SU-DHL-6 (cell line): Measurements from ENCODE around the gene CARD9.

Experiments
- H2AFZ ChIP-seq: fragments of 200-600 bp; sonication (generic); 2 replicates; pipeline ENCODE4 v1.6.1; 2014; ENCODE audit warnings: low read depth, mild to moderate bottlenecking, moderate library complexity, mixed read lengths, antibody characterized with exemption, low read length; ENCODE audit not compliant: severe bottlenecking
- H3F3A ChIP-seq: fragments of 200-600 bp; shearing (Covaris generic); 2 replicates; pipeline ENCODE4 v1.6.0; 2016; ENCODE audit warnings: antibody characterized with exemption, mild to moderate bottlenecking; ENCODE audit not compliant: insufficient read depth
- H3K27ac ChIP-seq: fragments of 200-600 bp; sonication (generic); 2 replicates; pipeline ENCODE4 v1.5.1; 2016; ENCODE audit warnings: low read depth, mild to moderate bottlenecking, low read length, moderate library complexity, mixed read lengths
- H3K27me3 ChIP-seq: fragments of 200-600 bp; sonication (generic), shearing (Covaris generic); 2 replicates; pipeline ENCODE4 v1.6.0; 2014; ENCODE audit warnings: mild to moderate bottlenecking, low read length
- H3K36me3 ChIP-seq: fragments of 200-600 bp; sonication (generic); 2 replicates; pipeline ENCODE4 v1.6.1; 2014; ENCODE audit warnings: mild to moderate bottlenecking, low read length, mixed read lengths
- H3K4me2 ChIP-seq: fragments of 300-600, 200-600 bp; shearing (Covaris generic), sonication (generic); 2 replicates; pipeline ENCODE4 v1.6.0; 2014; ENCODE audit warnings: low read length, low read depth, mild to moderate bottlenecking; ENCODE audit not compliant: poor library complexity, severe bottlenecking
- H3K4me3 ChIP-seq: fragments of 200-600 bp; sonication (generic); 2 replicates; pipeline ENCODE4 v1.5.1; 2014; ENCODE audit warnings: antibody characterized with exemption, low read length, mild to moderate bottlenecking, mixed read lengths; ENCODE audit not compliant: insufficient read depth, poor library complexity, severe bottlenecking
- H3K79me2 ChIP-seq: fragments of 200-600 bp; sonication (generic); 2 replicates; pipeline ENCODE4 v1.6.1; 2014; ENCODE audit warnings: mild to moderate bottlenecking, low read length, moderate library complexity; ENCODE audit not compliant: insufficient read depth
- H3K9ac ChIP-seq: fragments of 200-600 bp; sonication (generic); 2 replicates; pipeline ENCODE4 v1.7.0; 2014; ENCODE audit warnings: mild to moderate bottlenecking, low read length
- H3K9me2 ChIP-seq: fragments of 200-600 bp; sonication (generic); replicated peaks from 2 replicates; pipeline ENCODE4 v1.6.1; 2014; ENCODE audit warnings: low read length; ENCODE audit not compliant: insufficient read depth
- H3K9me3 ChIP-seq: fragments of 200-600 bp; sonication (generic); 2 replicates; pipeline ENCODE4 v1.6.1; 2014; ENCODE audit warnings: low read length, mixed read lengths; ENCODE audit not compliant: insufficient read depth
- H4K20me1 ChIP-seq: fragments of 200-600 bp; sonication (generic); 2 replicates; pipeline ENCODE4 v1.6.1; 2014; ENCODE audit warnings: low read depth, mild to moderate bottlenecking, antibody characterized with exemption, low read length, moderate library complexity, mixed read lengths
- EZH2phosphoT487 ChIP-seq: fragments of 200-600 bp; sonication (generic), shearing (Covaris generic); conservative IDR thresholded peaks from 2 replicates; pipeline ENCODE4 v1.6.1; 2018; ENCODE audit warnings: mild to moderate bottlenecking, antibody characterized with exemption, low read length, moderate library complexity, mixed read lengths
- TF ChIP-seq, protein P1 (sequence below): fragments of 200-600 bp; sonication (generic); IDR thresholded peaks from one replicate; pipeline ENCODE4 v1.5.1; 2017; ENCODE audit warnings: antibody characterized with exemption, mild to moderate bottlenecking, low read length, moderate library complexity; ENCODE audit not compliant: insufficient read depth, poor library complexity, severe bottlenecking

Gene CARD9

DNA sequence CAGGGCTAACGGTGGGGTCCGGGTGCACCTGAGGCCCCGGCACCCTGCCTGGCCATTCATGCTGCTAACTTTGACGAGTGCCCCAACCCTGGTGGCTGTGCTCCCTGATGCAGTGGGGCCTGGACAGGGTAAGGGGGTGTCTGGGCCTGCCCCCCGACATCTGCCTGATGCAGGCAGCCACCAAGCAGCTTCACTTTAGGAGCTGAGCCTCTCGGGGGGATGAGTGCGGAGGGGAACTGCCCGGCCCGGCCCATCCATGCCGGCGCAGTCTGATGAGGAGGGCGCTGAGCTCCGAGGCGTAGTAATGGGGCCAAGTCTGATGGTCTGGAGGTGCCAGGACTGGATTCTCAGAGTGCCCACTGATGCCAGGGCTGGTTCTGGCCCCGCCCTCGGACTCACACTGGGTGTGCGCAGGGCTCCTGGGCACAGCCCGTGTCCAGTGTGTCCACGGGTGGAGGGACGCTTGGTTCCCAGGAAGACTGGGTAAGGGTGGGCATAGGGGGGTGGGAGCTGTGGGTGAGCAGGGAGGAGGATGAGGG lies 26.5 kb downstream of the CARD9 start:
- TF ChIP-seq, protein P1, sequence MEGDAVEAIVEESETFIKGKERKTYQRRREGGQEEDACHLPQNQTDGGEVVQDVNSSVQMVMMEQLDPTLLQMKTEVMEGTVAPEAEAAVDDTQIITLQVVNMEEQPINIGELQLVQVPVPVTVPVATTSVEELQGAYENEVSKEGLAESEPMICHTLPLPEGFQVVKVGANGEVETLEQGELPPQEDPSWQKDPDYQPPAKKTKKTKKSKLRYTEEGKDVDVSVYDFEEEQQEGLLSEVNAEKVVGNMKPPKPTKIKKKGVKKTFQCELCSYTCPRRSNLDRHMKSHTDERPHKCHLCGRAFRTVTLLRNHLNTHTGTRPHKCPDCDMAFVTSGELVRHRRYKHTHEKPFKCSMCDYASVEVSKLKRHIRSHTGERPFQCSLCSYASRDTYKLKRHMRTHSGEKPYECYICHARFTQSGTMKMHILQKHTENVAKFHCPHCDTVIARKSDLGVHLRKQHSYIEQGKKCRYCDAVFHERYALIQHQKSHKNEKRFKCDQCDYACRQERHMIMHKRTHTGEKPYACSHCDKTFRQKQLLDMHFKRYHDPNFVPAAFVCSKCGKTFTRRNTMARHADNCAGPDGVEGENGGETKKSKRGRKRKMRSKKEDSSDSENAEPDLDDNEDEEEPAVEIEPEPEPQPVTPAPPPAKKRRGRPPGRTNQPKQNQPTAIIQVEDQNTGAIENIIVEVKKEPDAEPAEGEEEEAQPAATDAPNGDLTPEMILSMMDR: no peak
- no peak for TF ChIP-seq EZH2phosphoT487
- H3K9ac ChIP-seq: no peak overlapping the region
- no peaks in the 10 kb centered on the region for H3K9me3 ChIP-seq
- H4K20me1 ChIP-seq: no peaks in the 10 kb centered on the region
- no peak overlapping the region for H3K4me2 ChIP-seq
- no peak overlapping the region for H3K4me3 ChIP-seq
- no peaks in the 10 kb centered on the region for H3K36me3 ChIP-seq
- no peaks in the 10 kb centered on the region for H3K9me2 ChIP-seq
- no peaks in the 10 kb centered on the region for H3K27me3 ChIP-seq
- H3K27ac ChIP-seq: no peak overlapping the region
- H3K79me2 ChIP-seq: no peaks in the 10 kb centered on the region
- H3F3A ChIP-seq: no peaks in the 10 kb centered on the region
- H2AFZ ChIP-seq: no peak overlapping the region

DNA sequence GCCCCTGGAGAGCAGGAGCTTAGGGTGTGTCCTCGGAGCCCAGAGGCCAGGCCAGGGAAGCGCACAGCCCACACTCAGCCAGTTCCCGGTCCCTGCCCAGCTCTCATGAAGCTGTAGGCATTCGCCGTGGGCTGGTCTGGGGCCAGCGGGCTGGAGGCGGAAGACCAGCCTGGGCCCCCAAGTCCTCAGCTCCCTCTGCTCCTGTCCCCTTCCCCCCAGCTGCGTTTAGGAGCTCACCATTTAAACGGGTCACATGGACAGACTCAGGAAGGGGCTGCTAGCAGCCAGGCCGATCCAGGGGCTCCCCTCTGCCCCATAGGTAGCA lies 27.4 kb downstream of the CARD9 start:
- no peak overlapping the region for H2AFZ ChIP-seq
- no peaks in the 10 kb centered on the region for H3K9me3 ChIP-seq
- H3K27me3 ChIP-seq: no peaks in the 10 kb centered on the region
- H3K27ac ChIP-seq: no peak overlapping the region
- H3K79me2 ChIP-seq: no peaks in the 10 kb centered on the region
- no peaks in the 10 kb centered on the region for H3F3A ChIP-seq
- no peaks in the 10 kb centered on the region for H3K9me2 ChIP-seq
- H4K20me1 ChIP-seq: no peaks in the 10 kb centered on the region
- H3K9ac ChIP-seq: no peak overlapping the region
- TF ChIP-seq EZH2phosphoT487: no peak
- TF ChIP-seq, protein P1: no peak
- H3K36me3 ChIP-seq: no peaks in the 10 kb centered on the region
- H3K4me2 ChIP-seq: no peak overlapping the region
- no peak overlapping the region for H3K4me3 ChIP-seq

- H4K20me1 ChIP-seq: no peaks in the 10 kb centered on the region
- TF ChIP-seq, protein P1: no peak
- TF ChIP-seq EZH2phosphoT487: no peak
- H3K9ac ChIP-seq: no peak overlapping the region
- H3K79me2 ChIP-seq: no peaks in the 10 kb centered on the region
- no peak overlapping the region for H3K4me3 ChIP-seq
- H3K4me2 ChIP-seq: no peak overlapping the region
- no peaks in the 10 kb centered on the region for H3K27me3 ChIP-seq
- H2AFZ ChIP-seq: no peak overlapping the region
- H3F3A ChIP-seq: no peaks in the 10 kb centered on the region
- no peak overlapping the region for H3K27ac ChIP-seq
- no peaks in the 10 kb centered on the region for H3K36me3 ChIP-seq
- H3K9me2 ChIP-seq: no peaks in the 10 kb centered on the region
- no peaks in the 10 kb centered on the region for H3K9me3 ChIP-seq
Observed at GRCh38 chr9:136345281-136346156, 27.9 kb downstream of the CARD9 start.
